HG03521 (cell line): ENCODE results near the gene GADL1.

ENCODE experiments used
- ATAC-seq: cut with Tn5 transposase; IDR thresholded peaks from one replicate; pipeline ENCODE4 v1.9.1; 2021; ENCODE audit warnings: mild to moderate bottlenecking, moderate library complexity; ENCODE audit not compliant: unreplicated experiment

Gene GADL1

GRCh38 chr3:30886888-30887287 is 7.6 kb downstream of the GADL1 start:
- no peak for ATAC-seq

GRCh38 chr3:30878862-30879261 is 15.6 kb downstream of the GADL1 start:
- ATAC-seq = no peak

- ATAC-seq = no peak
Measured at GRCh38 chr3:30875505-30875904, 19.0 kb downstream of the GADL1 start.

- ATAC-seq = no peak
Measured at GRCh38 chr3:30873671-30874070, 20.8 kb downstream of the GADL1 start.

GRCh38 chr3:30872879-30873278 is 21.6 kb downstream of the GADL1 start:
- ATAC-seq = no peak

- ATAC-seq = no peak
Measured at GRCh38 chr3:30871720-30872119, 22.7 kb downstream of the GADL1 start.

- no peak for ATAC-seq
Measured at GRCh38 chr3:30864836-30865235, 29.6 kb downstream of the GADL1 start.

GRCh38 chr3:30864132-30864531 is 30.3 kb downstream of the GADL1 start:
- no peak for ATAC-seq

GRCh38 chr3:30862004-30862403 is 32.5 kb downstream of the GADL1 start:
- ATAC-seq = no peak

- no peak for ATAC-seq
Measured at GRCh38 chr3:30858894-30859389, 35.5 kb downstream of the GADL1 start.

- ATAC-seq = no peak
Measured at GRCh38 chr3:30855400-30856292, 38.8 kb downstream of the GADL1 start.

- no peak for ATAC-seq
Measured at GRCh38 chr3:30852833-30853232, 41.6 kb downstream of the GADL1 start.

GRCh38 chr3:30848087-30848779 is 46.2 kb downstream of the GADL1 start:
- no peak for ATAC-seq

- no peak for ATAC-seq
Measured at GRCh38 chr3:30847592-30847991, 46.9 kb downstream of the GADL1 start.

GRCh38 chr3:30845606-30846005 is 48.9 kb downstream of the GADL1 start:
- ATAC-seq = no peak

- no peak for ATAC-seq
Measured at GRCh38 chr3:30843877-30844276, 50.6 kb downstream of the GADL1 start.

- no peak for ATAC-seq
Measured at GRCh38 chr3:30836141-30836540, 58.3 kb downstream of the GADL1 start.

- ATAC-seq = no peak
Measured at GRCh38 chr3:30835667-30836066, 58.8 kb downstream of the GADL1 start.

GRCh38 chr3:30832961-30833575 is 61.4 kb downstream of the GADL1 start:
- no peak for ATAC-seq

GRCh38 chr3:30827080-30827479 is 67.4 kb downstream of the GADL1 start:
- ATAC-seq = no peak

- ATAC-seq = no peak
Measured at GRCh38 chr3:30826531-30826942, 67.9 kb downstream of the GADL1 start.
